Nephron (organoid): ENCODE measurements around the gene TMEM8B.
A peak's percentile ranks its signal among the peaks of the same experiment; 100 is the strongest.

Source experiments
- H3K27ac Mint-ChIP-seq, 3 experiments: 2 replicates each; pipeline ENCODE4 v1.8.0; 2020; ENCODE audit warnings: mixed read lengths in 3 of 3, mild to moderate bottlenecking in 2 of 3, moderate library complexity in 1 of 3
- H3K27me3 Mint-ChIP-seq: 2 replicates; pipeline ENCODE4 v1.8.0; 2021; ENCODE audit warnings: low read depth, mild to moderate bottlenecking, moderate library complexity, mixed read lengths
- H3K36me3 Mint-ChIP-seq: 2 replicates; pipeline ENCODE4 v1.8.0; 2020; ENCODE audit warnings: low read depth, mixed read lengths
- H3K4me1 Mint-ChIP-seq: 2 replicates; pipeline ENCODE4 v1.8.0; 2020; ENCODE audit warnings: mixed read lengths
- H3K4me3 Mint-ChIP-seq, 3 experiments: 2 replicates each; pipeline ENCODE4 v1.8.0; 2020; ENCODE audit warnings: mild to moderate bottlenecking in 3 of 3, mixed read lengths in 3 of 3, moderate library complexity in 2 of 3
- H3K9me3 Mint-ChIP-seq: 2 replicates; pipeline ENCODE4 v1.8.0; 2020; ENCODE audit warnings: mixed read lengths
- CTCF ChIP-seq, 3 experiments: fragments of 200-600 bp; sonication (generic); IDR thresholded peaks; one replicate each; pipeline ENCODE4 v1.5.0; 2021; ENCODE audit warnings: antibody characterized with exemption in 3 of 3; ENCODE audit not compliant: unreplicated experiment in 3 of 3

Gene TMEM8B

GRCh38 chr9:35844628-35845270 lies 15.7 kb downstream of the TMEM8B start:
- H3K4me1 Mint-ChIP-seq = peaks cover 42% of the 10 kb centered on the region
- no peaks in the 10 kb centered on the region for H3K9me3 Mint-ChIP-seq
- TF ChIP-seq CTCF (IDR thresholded peaks at IDR 0.05; ENCODE audit: unreplicated experiment in 3 of 3) = no peak
- no peak overlapping the region for H3K4me3 Mint-ChIP-seq
- H3K27me3 Mint-ChIP-seq = peaks cover 9% of the 10 kb centered on the region
- peak overlapping the region; percentile 46 to 67 (median 59) for H3K27ac Mint-ChIP-seq
- peaks cover 49% of the 10 kb centered on the region for H3K36me3 Mint-ChIP-seq

- peaks cover 54% of the 10 kb centered on the region for H3K36me3 Mint-ChIP-seq
- H3K27me3 Mint-ChIP-seq = peaks cover 9% of the 10 kb centered on the region
- H3K27ac Mint-ChIP-seq = peak overlapping the region in 2 of 3 experiments; percentile 14 to 59
- TF ChIP-seq CTCF (IDR thresholded peaks at IDR 0.05; ENCODE audit: unreplicated experiment in 3 of 3) = no peak
- H3K9me3 Mint-ChIP-seq = no peaks in the 10 kb centered on the region
- peaks cover 47% of the 10 kb centered on the region for H3K4me1 Mint-ChIP-seq
- H3K4me3 Mint-ChIP-seq = peak overlapping the region in 1 of 3 experiments; percentile 64
These were observed 17.1 kb downstream of the TMEM8B start for GRCh38 chr9:35845824-35846771.

- Mint-ChIP-seq H3K36me3 (peaks cover 56% of the 10 kb centered on the region), H3K9me3 (no peaks in the 10 kb centered on the region), H3K27ac (peak overlapping the region in 2 of 3 experiments; percentile 8 to 33), H3K4me3 (no peak overlapping the region), H3K4me1 (peaks cover 47% of the 10 kb centered on the region), H3K27me3 (peaks cover 9% of the 10 kb centered on the region)
- no peak for TF ChIP-seq CTCF (IDR thresholded peaks at IDR 0.05; ENCODE audit: unreplicated experiment in 3 of 3)
These were observed 19.0 kb downstream of the TMEM8B start for GRCh38 chr9:35847792-35848572.

GRCh38 chr9:35852267-35852815 lies 23.3 kb downstream of the TMEM8B start:
- H3K36me3 Mint-ChIP-seq = peaks cover 32% of the 10 kb centered on the region
- no peaks in the 10 kb centered on the region for H3K27me3 Mint-ChIP-seq
- peaks cover 21% of the 10 kb centered on the region for H3K4me1 Mint-ChIP-seq

More at GRCh38 chr9:35852267-35852815, 23.3 kb downstream of the TMEM8B start:
- Mint-ChIP-seq H3K27ac (no peak overlapping the region), H3K9me3 (no peaks in the 10 kb centered on the region), H3K4me3 (no peak overlapping the region)
- TF ChIP-seq CTCF (IDR thresholded peaks at IDR 0.05; ENCODE audit: unreplicated experiment in 3 of 3) = no peak
